ENCODE data around the gene MFNG. TPM values are rescaled to one million over a fixed set of nuclear protein-coding genes. Genes with fewer than 3 reads are reported as not detected.
A peak's percentile ranks its signal among the peaks of the same experiment; 100 is the strongest.

The MFNG gene
- total RNA-seq, 1 donor: 0.72 TPM

GRCh38 chr22:37428649-37429586, 57.3 kb downstream of the MFNG start:
- peaks cover 11% of the 10 kb centered on the region for H3K4me1 ChIP-seq (ENCODE audit: insufficient read depth, low read length)
- H3K4me3 ChIP-seq (ENCODE audit: insufficient read depth, low read length): no peak overlapping the region
- H3K4me2 ChIP-seq (ENCODE audit: insufficient read depth, low read length): no peak overlapping the region
- H3K79me2 ChIP-seq (ENCODE audit: insufficient read depth, low read length): no peaks in the 10 kb centered on the region
- TF ChIP-seq CTCF (IDR thresholded peaks at IDR 0.05; ENCODE audit: extremely low read depth, low read depth, low read length): peak; percentile 77
- H3K27ac ChIP-seq (ENCODE audit: low read depth, low read length): no peak overlapping the region
- peaks cover 9% of the 10 kb centered on the region for H3K9me3 ChIP-seq (ENCODE audit: low read depth, low read length)
- DNase-seq (ENCODE audit: insufficient read length, low spot score, missing footprints): peak; percentile 93
- H2AFZ ChIP-seq (ENCODE audit: low read length): no peak overlapping the region
- peaks cover 44% of the 10 kb centered on the region for H3K27me3 ChIP-seq (ENCODE audit: insufficient read depth, low read length)
- no peaks in the 10 kb centered on the region for H3K36me3 ChIP-seq (ENCODE audit: insufficient read depth, low read length)
- H4K20me1 ChIP-seq (ENCODE audit: insufficient read depth, low read length): peaks cover 6% of the 10 kb centered on the region

GRCh38 chr22:37427711-37428635, 58.2 kb downstream of the MFNG start:
- Histone ChIP-seq H3K27ac (ENCODE audit: low read depth, low read length) (no peak overlapping the region), H3K79me2 (ENCODE audit: insufficient read depth, low read length) (no peaks in the 10 kb centered on the region)

GRCh38 chr22:37427135-37427710, 59.0 kb downstream of the MFNG start, which contains the start of gene ELFN2:
Gene ELFN2 (minus strand): TSS chr22:37427479. CDS start chr22:37375534, 51,945 bp downstream.
- peak within 1 kb of the TSS; percentile 61 for H3K4me3 ChIP-seq (ENCODE audit: insufficient read depth, low read length)

More at GRCh38 chr22:37427711-37428635, 58.2 kb downstream of the MFNG start:
- H3K9me3 ChIP-seq (ENCODE audit: low read depth, low read length): peaks cover 5% of the 10 kb centered on the region
- peak overlapping the region; percentile 53 for H3K4me2 ChIP-seq (ENCODE audit: insufficient read depth, low read length)
- H4K20me1 ChIP-seq (ENCODE audit: insufficient read depth, low read length): peaks cover 6% of the 10 kb centered on the region
- H3K4me3 ChIP-seq (ENCODE audit: insufficient read depth, low read length): peak overlapping the region; percentile 61
- H3K36me3 ChIP-seq (ENCODE audit: insufficient read depth, low read length): no peaks in the 10 kb centered on the region
- no peak overlapping the region for H2AFZ ChIP-seq (ENCODE audit: low read length)
- peak; percentile 69 for DNase-seq (ENCODE audit: insufficient read length, low spot score, missing footprints)
- TF ChIP-seq CTCF (IDR thresholded peaks at IDR 0.05; ENCODE audit: extremely low read depth, low read depth, low read length): no peak
- peaks cover 10% of the 10 kb centered on the region for H3K4me1 ChIP-seq (ENCODE audit: insufficient read depth, low read length)
- H3K27me3 ChIP-seq (ENCODE audit: insufficient read depth, low read length): peaks cover 50% of the 10 kb centered on the region

More at GRCh38 chr22:37427135-37427710, 59.0 kb downstream of the MFNG start, which contains the start of gene ELFN2:
- Histone ChIP-seq H4K20me1 (ENCODE audit: insufficient read depth, low read length) (peaks cover 6% of the 10 kb centered on the region), H3K4me2 (ENCODE audit: insufficient read depth, low read length) (peak within 1 kb of the TSS; percentile 53), H3K9me3 (ENCODE audit: low read depth, low read length) (no peaks in the 10 kb centered on the region), H3K27me3 (ENCODE audit: insufficient read depth, low read length) (peaks cover 50% of the 10 kb centered on the region), H3K79me2 (ENCODE audit: insufficient read depth, low read length) (no peaks in the 10 kb centered on the region), H3K27ac (ENCODE audit: low read depth, low read length) (no peak within 1 kb of the TSS), H2AFZ (ENCODE audit: low read length) (no peak within 1 kb of the TSS), H3K36me3 (ENCODE audit: insufficient read depth, low read length) (no peaks in the 10 kb centered on the region), H3K4me1 (ENCODE audit: insufficient read depth, low read length) (peaks cover 10% of the 10 kb centered on the region)
- peak; percentile 93 for DNase-seq (ENCODE audit: insufficient read length, low spot score, missing footprints)
- TF ChIP-seq CTCF (IDR thresholded peaks at IDR 0.05; ENCODE audit: extremely low read depth, low read depth, low read length): no peak

Data from osteoblast (primary cell).